ENCODE data around the gene RASGRF1.
"Not testable (repeated sequence)": the region's sequence is repeated elsewhere in the genome, so short reads cannot be mapped to it uniquely, and the experiment has no call there.

RASGRF1 gene

GRCh38 chr15:79090487-79091203 lies at the start of gene RASGRF1:
Gene RASGRF1 (minus strand): TSS chr15:79090780. CDS start chr15:79090498, 282 bp downstream.
- DNase-seq (ENCODE audit: low read depth), result no peak

DNA sequence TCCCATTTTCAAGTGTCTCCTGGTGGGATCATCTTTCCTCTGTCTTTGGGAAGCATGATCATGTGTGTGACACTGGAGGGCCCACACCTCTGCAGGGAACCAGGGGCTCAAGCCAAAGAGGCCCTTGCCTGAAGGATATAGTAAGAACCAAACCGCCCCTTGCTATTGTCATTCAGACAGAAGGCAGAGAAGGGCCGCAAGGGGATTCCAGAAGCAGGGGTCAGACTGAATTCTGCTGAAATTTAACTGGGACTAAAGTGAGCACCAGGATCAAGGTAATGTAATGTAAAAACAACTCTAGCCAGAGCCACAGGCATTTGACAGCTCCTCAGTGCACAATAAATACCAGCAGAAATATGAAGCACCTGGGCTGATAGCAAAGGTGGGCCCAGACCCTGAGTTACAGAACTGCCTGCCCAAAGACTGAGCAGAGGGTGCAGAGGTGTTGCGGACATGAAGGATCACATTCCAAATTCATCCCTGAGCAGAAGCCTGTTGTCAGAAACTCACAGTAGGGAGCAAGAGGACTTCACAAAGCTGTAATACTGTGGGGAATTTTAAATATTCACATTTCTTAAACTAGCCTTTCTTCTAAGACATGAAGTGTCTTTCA lies 46.0 kb upstream of the RASGRF1 start:
- DNase-seq (ENCODE audit: low read depth), result no peak

GRCh38 chr15:79133309-79133708 lies 42.7 kb upstream of the RASGRF1 start:
- DNase-seq (ENCODE audit: low read depth), result no peak

DNA sequence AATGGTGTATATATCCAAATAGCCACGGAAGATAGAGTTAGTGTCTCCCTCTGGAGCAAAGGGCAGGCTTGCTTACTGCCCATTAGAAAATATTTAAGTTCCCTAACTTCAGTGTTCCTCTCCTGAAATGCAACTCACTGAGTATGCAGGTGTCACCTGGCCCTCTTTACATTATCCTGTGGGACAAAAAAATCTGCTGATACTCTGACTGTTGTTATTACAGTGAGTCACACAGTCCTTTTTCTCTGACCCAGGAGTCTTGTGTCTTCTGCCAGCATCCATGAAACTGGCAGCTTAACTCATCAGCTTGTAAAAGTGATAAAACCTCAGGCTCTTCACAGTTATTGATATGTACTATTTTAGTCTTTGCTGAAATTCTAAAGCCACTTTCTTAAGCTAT lies 42.2 kb upstream of the RASGRF1 start:
- no peak for DNase-seq (ENCODE audit: low read depth)

GRCh38 chr15:79132361-79132760 lies 41.8 kb upstream of the RASGRF1 start:
- no peak for DNase-seq (ENCODE audit: low read depth)

GRCh38 chr15:79130535-79131130 lies 40.1 kb upstream of the RASGRF1 start:
- no peak for DNase-seq (ENCODE audit: low read depth)

DNA sequence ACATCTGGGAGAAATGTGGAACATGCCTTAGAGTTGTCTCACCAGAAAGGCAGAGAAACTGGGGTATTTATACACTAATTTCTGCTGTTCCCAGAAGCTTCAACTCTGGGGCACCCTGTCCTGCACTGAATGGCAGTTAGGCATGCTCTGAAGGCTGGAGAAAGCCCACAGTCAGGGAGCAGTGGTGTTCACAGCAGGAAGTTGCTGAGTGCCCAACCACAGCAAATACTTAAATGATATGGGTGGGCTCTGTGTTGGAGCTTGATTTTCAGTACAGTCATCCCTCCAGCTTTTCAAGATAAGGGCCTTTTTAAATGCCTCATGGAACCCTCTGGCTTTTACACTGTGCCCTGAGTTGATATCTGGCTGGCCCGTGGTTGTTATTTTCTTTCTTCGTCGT lies 38.7 kb upstream of the RASGRF1 start:
- DNase-seq (ENCODE audit: low read depth), result no peak

DNA sequence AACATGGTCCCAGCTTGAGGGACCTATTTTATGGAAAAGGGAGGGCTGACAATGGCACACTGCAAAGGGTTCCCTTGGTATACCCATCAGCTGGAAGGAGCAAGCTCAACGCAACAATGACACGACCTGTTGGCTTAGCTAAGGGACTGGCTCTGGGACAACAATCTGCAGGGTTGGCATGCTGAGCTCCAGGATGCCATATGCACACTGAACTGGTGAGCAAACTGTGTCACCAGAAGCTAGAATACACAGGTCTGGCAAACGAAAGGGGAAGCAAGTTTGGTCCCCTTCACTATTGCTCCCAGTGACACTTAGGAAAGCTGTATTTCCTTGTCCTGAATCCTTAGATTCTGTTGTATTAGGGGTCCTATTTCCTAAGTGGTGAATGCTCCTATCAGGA lies 38.0 kb upstream of the RASGRF1 start:
- DNase-seq (ENCODE audit: low read depth), result no peak

DNA sequence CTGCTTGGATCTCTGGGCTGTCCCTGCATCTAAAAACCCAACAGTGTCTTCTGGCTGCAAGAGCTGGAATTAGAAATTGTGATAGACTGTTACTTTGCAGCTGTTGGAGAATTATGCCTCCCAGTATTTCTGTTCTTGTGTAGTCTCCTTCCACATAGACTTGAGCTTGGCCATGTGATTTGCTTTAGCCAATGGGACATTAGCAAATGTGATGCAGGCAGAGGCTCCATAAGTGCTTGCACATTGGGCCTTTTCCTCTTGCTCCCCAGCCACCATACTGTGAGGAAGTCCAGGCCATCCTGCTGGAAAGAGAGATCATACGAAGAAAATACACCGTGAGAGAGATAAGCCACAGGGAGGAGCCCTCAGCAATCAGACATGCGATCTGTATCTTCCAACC lies 33.8 kb upstream of the RASGRF1 start:
- DNase-seq (ENCODE audit: low read depth), result no peak

DNA sequence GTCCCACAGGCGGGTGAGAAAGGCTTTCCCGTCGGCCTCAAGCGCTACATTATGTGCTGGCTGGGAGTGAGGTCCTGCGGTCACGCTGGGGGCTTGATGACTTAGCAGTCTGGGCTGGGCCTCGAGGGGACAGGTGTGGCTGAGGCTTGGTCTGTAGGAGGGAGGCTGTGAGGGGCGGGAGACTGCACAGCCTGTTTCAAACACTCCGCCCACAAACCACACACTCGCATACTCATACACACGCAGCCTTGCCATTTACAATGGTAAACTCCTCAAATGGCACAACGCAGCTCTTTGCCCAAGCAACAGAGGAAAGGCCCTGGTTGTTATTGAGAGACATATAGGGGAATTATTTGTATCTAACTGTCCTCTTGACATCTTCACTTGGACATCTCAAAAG lies 32.4 kb upstream of the RASGRF1 start:
- no peak for DNase-seq (ENCODE audit: low read depth)

DNA sequence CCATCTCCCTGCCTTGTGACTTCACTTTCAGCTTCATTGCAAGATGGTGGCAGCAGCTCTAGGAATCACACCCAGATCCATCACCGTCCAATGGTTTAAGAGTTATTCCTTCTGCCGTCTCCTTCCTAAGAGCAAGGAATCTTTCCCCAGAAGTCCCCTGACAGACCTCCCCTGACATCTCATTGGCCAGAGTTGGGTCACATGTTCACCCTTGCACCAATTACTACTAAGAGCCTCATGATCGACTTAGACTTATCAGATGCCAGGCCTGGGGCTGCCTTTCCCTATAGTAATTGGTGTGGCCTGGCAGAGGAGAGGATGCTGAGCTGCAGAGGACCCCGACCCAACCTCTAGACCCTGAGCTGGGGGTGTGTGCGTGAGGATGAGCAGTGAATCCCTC lies 31.8 kb upstream of the RASGRF1 start:
- DNase-seq (ENCODE audit: low read depth), result no peak

DNA sequence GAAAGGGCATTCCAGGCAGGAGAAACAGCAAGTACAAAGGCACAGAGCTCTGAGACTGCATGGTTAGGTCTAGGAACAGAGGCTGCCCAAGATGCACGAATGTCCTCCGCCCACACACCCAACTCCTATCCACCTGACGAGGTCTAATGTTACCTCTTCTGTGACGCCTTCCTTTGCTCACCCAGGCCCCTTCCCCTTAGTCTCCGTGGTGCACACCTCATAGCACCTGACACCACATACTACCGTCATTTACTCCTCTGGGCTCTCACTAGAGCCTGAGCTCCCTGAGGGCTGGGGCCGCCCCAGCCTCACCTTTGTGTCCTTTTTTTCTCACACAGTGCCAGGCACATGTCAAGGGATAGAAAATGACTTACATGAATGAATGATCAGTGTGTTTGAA lies 31.0 kb upstream of the RASGRF1 start:
- DNase-seq (ENCODE audit: low read depth), result no peak

- DNase-seq (ENCODE audit: low read depth), result no peak
These were observed 27.0 kb upstream of the RASGRF1 start for GRCh38 chr15:79117442-79118204.

DNA sequence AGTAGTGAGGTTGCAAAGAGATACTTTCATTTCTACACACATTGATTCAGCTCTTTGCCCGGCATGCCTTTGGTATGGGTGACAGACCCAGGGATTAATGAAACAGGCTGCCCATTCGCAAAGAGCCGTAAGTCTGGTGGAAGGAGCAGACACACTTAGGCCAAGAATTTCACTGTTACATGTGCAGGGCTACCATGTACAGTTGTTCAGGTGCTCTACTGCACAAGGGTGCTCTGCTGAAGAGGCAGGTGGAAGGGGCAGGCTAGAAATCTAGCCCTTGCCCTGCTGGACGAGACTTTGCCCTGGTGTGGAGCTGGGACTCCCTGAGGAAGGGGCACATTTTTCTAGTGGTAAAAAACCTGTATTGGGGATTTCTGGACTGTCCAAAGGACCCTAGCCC lies 26.2 kb upstream of the RASGRF1 start:
- no peak for DNase-seq (ENCODE audit: low read depth)

DNA sequence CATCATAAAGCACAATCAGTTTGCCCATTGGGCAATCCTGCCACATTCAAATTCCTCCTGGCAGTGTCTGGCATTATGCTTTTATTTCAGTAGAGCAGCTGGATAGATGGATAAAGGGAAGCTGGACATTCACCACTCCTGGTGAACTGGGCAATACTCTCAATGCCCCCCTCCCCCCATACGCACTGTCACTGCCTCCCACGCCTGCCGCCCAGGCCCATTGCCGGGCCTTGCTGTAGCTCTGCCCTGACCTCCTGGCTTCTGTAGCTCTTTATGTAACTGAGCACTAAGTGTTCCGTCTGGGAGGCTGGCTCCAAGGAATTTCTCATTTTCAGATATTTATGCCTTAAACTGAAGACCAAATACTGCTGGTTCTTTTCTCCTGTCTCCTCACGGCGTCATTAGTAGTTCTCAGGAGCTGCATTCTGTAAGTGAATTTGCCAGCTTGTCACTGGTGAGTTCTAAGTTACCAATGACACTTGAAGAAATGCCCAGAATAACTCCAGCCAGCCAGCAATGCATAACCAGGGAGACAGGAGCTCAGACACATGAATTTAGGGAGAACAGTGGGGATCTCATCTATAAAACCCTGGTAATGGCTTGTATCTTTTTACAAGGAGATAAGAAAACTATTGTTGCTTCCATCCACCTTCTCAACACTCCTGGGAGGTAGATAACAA lies 25.5 kb upstream of the RASGRF1 start:
- DNase-seq (ENCODE audit: low read depth), result no peak

GRCh38 chr15:79113831-79114230 lies 23.3 kb upstream of the RASGRF1 start:
- no peak for DNase-seq (ENCODE audit: low read depth)

DNA sequence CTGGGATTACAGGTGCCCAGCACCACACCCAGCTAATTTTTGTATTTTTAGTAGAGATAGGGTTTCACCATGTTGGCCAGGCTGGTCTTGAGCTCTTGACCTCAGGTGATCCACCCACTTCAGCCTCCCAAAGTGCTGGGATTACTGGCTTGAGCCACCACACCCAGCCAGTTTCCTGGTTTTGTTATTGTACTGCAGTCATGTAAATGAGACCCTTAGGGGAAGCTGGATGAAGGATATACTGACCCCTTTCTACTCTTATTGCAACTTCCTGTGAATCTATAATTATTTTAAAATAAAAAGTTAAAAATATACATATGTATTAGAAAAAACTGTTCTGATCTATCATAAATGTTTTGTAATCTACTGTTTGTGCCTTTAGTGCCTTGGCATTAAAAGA lies 20.8 kb upstream of the RASGRF1 start:
- not testable (repeated sequence) for DNase-seq (ENCODE audit: low read depth)

DNA sequence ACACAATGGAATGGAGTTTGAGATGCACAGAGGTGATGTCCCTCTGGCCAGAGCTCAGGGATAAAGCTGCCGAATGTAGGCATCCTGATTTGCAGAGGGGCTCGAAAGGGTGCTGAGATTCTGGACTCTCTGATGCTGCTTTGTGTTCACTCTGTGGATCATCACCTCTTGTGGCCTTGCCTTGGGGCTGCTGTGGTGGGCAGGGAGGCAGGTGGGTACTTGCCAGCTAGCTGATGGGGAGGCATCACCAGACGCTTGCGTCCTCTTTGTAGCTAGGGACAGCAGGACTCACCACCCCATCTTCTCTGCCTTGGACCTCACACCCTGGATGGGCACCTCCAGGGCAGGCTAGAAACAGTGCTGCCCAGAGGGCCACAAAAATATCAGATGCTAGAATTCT lies 14.6 kb upstream of the RASGRF1 start:
- no peak for DNase-seq (ENCODE audit: low read depth)

- DNase-seq (ENCODE audit: low read depth), result no peak
These were observed 12.0 kb upstream of the RASGRF1 start for GRCh38 chr15:79102595-79102994.

DNA sequence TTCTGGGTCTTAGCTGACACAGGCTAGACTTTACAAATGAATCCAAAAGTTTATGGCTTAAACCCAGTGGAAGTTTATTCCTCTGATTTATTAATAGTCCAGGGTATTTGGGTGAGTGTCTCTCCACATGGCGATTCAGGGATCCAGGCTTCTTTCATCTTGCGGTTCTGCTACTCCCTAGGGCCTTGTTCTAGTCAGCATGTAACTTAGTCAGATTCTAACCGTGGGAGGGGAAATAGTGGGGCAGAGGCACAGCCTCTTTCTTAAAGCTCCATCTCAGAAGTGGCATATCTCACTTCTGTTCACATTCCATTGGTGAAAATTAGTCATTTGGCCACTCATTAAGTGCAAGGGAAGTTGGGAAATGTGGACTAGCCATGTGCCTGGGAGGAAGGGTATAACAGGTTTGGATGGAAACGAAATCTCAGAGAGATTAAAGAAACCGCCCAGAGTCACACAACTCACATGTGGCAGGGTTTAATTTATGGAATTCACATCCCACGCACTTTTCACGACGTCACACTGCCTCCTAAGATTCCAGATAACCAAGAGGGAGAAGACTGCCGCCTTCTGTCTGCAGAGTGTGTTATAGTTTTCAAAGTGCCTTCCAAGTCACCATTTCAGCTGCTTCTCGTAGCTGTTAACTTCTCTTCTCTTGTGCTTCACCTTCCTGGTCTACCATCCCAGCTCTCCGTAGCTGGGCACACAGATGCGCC lies 11.4 kb upstream of the RASGRF1 start:
- no peak for DNase-seq (ENCODE audit: low read depth)

GRCh38 chr15:79099692-79100091 lies 9.1 kb upstream of the RASGRF1 start:
- no peak for DNase-seq (ENCODE audit: low read depth)

GRCh38 chr15:79094611-79095021 lies 4.0 kb upstream of the RASGRF1 start:
- no peak for DNase-seq (ENCODE audit: low read depth)
